ENCODE results near the gene NEBL.

Gene NEBL

GRCh38 chr10:20858292-20859124, 38.6 kb downstream of the NEBL start:
- no peak for DNase-seq

GRCh38 chr10:20856484-20856883, 40.6 kb downstream of the NEBL start:
- no peak for DNase-seq

GRCh38 chr10:20855398-20856038, 41.6 kb downstream of the NEBL start:
- no peak for DNase-seq

- no peak for DNase-seq
Measured at GRCh38 chr10:20853276-20853675, 43.8 kb downstream of the NEBL start.

- DNase-seq, result no peak
Measured at GRCh38 chr10:20852303-20852702, 44.8 kb downstream of the NEBL start.

- no peak for DNase-seq
Measured at GRCh38 chr10:20847512-20847911, 49.6 kb downstream of the NEBL start.

GRCh38 chr10:20846263-20846662, 50.8 kb downstream of the NEBL start:
- no peak for DNase-seq

GRCh38 chr10:20841419-20841818, 55.7 kb downstream of the NEBL start:
- DNase-seq, result no peak

GRCh38 chr10:20839910-20840309, 57.2 kb downstream of the NEBL start:
- DNase-seq, result no peak

GRCh38 chr10:20839141-20839540, 58.0 kb downstream of the NEBL start:
- no peak for DNase-seq

GRCh38 chr10:20836401-20836800, 60.7 kb downstream of the NEBL start:
- DNase-seq, result no peak

- no peak for DNase-seq
Measured at GRCh38 chr10:20835335-20835734, 61.8 kb downstream of the NEBL start.

GRCh38 chr10:20834825-20835224, 62.3 kb downstream of the NEBL start:
- no peak for DNase-seq

GRCh38 chr10:20822825-20823224, 74.3 kb downstream of the NEBL start:
- no peak for DNase-seq

- no peak for DNase-seq
Measured at GRCh38 chr10:20817646-20818045, 79.5 kb downstream of the NEBL start.

GRCh38 chr10:20817116-20817515, 80.0 kb downstream of the NEBL start:
- no peak for DNase-seq

- no peak for DNase-seq
Measured at GRCh38 chr10:20814116-20814515, 83.0 kb downstream of the NEBL start.

GRCh38 chr10:20811131-20811530, 86.0 kb downstream of the NEBL start:
- DNase-seq, result no peak

- no peak for DNase-seq
Measured at GRCh38 chr10:20809631-20810030, 87.5 kb downstream of the NEBL start.

GRCh38 chr10:20806487-20806886, 90.6 kb downstream of the NEBL start:
- no peak for DNase-seq

GRCh38 chr10:20797290-20797689, 99.8 kb downstream of the NEBL start:
- no peak for DNase-seq

GRCh38 chr10:20795391-20795790, 101.7 kb downstream of the NEBL start:
- no peak for DNase-seq

GRCh38 chr10:20785174-20785573, 111.9 kb downstream of the NEBL start:
- DNase-seq, result no peak

GRCh38 chr10:20778008-20778757, 118.9 kb downstream of the NEBL start:
- no peak for DNase-seq
